HCT116 (cell line): Measurements from ENCODE around the gene PRR16.

Experiments used
- RAD21 ChIP-seq: IDR thresholded peaks from 2 replicates; pipeline ENCODE4 v1.6.1; 2012; ENCODE audit warnings: low read depth, mild to moderate bottlenecking
- TF ChIP-seq, protein P1 (sequence below), 3 experiments: fragments of 200-600 bp in 1 of 3; sonication (generic) in 1 of 3; IDR thresholded peaks in 2 of 3; conservative IDR thresholded peaks in 1 of 3; 2 replicates each; pipeline ENCODE4 v1.5.1; 2012 to 2017; ENCODE audit warnings: low read depth in 2 of 3, low read length in 2 of 3, antibody characterized with exemption in 1 of 3, borderline replicate concordance in 1 of 3, control low read depth in 1 of 3, mild to moderate bottlenecking in 1 of 3, mixed read lengths in 1 of 3, mixed run types in 1 of 3, moderate library complexity in 1 of 3; ENCODE audit not compliant: insufficient read depth in 1 of 3

DNA sequence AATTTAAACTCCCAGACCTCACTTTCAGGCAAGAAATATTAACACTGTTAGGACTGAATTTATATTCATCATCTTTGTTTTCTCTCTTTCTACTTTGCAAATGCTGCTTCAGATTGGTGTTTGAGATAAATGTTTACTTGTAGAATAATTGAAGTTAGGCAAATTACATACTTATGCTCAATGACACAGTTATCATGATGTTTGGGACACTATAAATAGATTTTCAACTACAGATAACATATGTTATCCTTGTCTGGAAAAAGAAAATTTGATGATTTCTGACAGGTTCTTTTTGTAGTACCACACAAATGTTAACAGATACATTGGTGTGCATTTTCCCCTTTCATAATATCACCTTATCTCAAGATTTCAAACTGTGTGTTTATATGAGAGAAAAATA, 7.9 kb downstream of the PRR16 start:
- TF ChIP-seq, protein P1, sequence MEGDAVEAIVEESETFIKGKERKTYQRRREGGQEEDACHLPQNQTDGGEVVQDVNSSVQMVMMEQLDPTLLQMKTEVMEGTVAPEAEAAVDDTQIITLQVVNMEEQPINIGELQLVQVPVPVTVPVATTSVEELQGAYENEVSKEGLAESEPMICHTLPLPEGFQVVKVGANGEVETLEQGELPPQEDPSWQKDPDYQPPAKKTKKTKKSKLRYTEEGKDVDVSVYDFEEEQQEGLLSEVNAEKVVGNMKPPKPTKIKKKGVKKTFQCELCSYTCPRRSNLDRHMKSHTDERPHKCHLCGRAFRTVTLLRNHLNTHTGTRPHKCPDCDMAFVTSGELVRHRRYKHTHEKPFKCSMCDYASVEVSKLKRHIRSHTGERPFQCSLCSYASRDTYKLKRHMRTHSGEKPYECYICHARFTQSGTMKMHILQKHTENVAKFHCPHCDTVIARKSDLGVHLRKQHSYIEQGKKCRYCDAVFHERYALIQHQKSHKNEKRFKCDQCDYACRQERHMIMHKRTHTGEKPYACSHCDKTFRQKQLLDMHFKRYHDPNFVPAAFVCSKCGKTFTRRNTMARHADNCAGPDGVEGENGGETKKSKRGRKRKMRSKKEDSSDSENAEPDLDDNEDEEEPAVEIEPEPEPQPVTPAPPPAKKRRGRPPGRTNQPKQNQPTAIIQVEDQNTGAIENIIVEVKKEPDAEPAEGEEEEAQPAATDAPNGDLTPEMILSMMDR (IDR thresholded peaks at IDR 0.05 in 2 of 3, conservative IDR thresholded peaks at IDR 0.05 in 1 of 3; ENCODE audit: borderline replicate concordance in 1 of 3, insufficient read depth in 1 of 3, low read depth in 2 of 3, low read length in 2 of 3): no peak
- no peak for TF ChIP-seq RAD21
